Kidney (tissue), 22 donors: ENCODE measurements around the gene ICAM3. TPM values are rescaled to one million over a fixed set of nuclear protein-coding genes. Genes with fewer than 3 reads are reported as not detected.
A peak's percentile ranks its signal among the peaks of the same experiment; 100 is the strongest.
"Not testable (repeated sequence)": the region's sequence is repeated elsewhere in the genome, so short reads cannot be mapped to it uniquely, and the experiment has no call there.

Experiments
- DNase-seq, 5 donors: peaks; one replicate each; pipeline ENCODE4 v3.0.0-alpha.2; 2013 to 2020
- FAIRE-seq: peaks from 2 replicates; lab custom pipeline; 2012; peaks lifted over from hg19 to GRCh38; lab: Jason Lieb, UNC
- H3K27ac ChIP-seq, 2 donors: one replicate each; pipeline ENCODE4 v1.7.0; 2013; ENCODE audit warnings: low read depth in 2 of 2, low read length in 2 of 2, inconsistent platforms in 1 of 2
- H3K27me3 ChIP-seq: one replicate; pipeline ENCODE4 v1.7.1; 2013; ENCODE audit warnings: low read length, inconsistent platforms; ENCODE audit not compliant: control insufficient read depth, insufficient read depth
- H3K36me3 ChIP-seq, 3 donors: one replicate each; pipeline versions ENCODE4 v1.7.0 to v1.7.1; 2013; ENCODE audit warnings: low read length in 3 of 3, control low read depth in 1 of 3, inconsistent platforms in 1 of 3; ENCODE audit not compliant: insufficient read depth in 3 of 3, control insufficient read depth in 2 of 3
- H3K4me1 ChIP-seq, 3 donors: one replicate each; pipeline versions ENCODE4 v1.7.0 to v1.7.1; 2013; ENCODE audit warnings: low read length in 3 of 3, inconsistent platforms in 1 of 3, low read depth in 1 of 3; ENCODE audit not compliant: control insufficient read depth in 2 of 3, insufficient read depth in 2 of 3
- H3K4me3 ChIP-seq, 3 donors: one replicate each; pipeline versions ENCODE4 v1.7.0 to v1.8.1; 2013; ENCODE audit warnings: low read length in 3 of 3, control low read depth in 1 of 3, inconsistent platforms in 1 of 3
- H3K9ac ChIP-seq, 3 donors: one replicate each; pipeline versions ENCODE4 v1.7.0 to v1.7.1; 2013; ENCODE audit warnings: low read length in 3 of 3, control low read depth in 1 of 3, inconsistent platforms in 1 of 3
- H3K9me3 ChIP-seq, 3 donors: one replicate each; pipeline versions ENCODE4 v1.7.0 to v1.7.1; 2013; ENCODE audit warnings: low read length in 3 of 3, control low read depth in 1 of 3, inconsistent platforms in 1 of 3; ENCODE audit not compliant: control insufficient read depth in 2 of 3, insufficient read depth in 1 of 3
- intact Hi-C: fragments of 100-400 bp; cut with DNase I; formaldehyde crosslinking; loops from one replicate; pipeline ENCODE4 v1.11.1; 2022
- long read RNA-seq, 10 donors: library from polyadenylated mRNA in 1 of 10; unstranded in 1 of 10; transcript quantifications; one replicate each; pipeline ENCODE4 v2.0.0 and lab custom pipeline, GENCODE V29; 2021 to 2026
- polyA plus RNA-seq: library from polyadenylated mRNA; stranded (reverse); fragments of 350-450 nt; fragmentation: Illumina TruSeq; extraction: RNeasy Lipid Tissue Mini Kit (QIAGEN cat#74804); gene quantifications from one replicate; pipeline ENCODE4 v1.2.3, GENCODE V29; 2014; ENCODE audit warnings: low read depth, low replicate concordance; ENCODE audit not compliant: insufficient read depth
- total RNA-seq: library from RNA; stranded (reverse); fragmentation: NEBNext Ultra II Directional; extraction: Animal tissue kit (Norgen Biotek cat#: 25700); gene quantifications from one replicate; pipeline ENCODE4 v1.2.1, GENCODE V29; 2021
- TF ChIP-seq, protein P1 (sequence below): IDR thresholded peaks from 3 replicates; pipeline ENCODE4 v1.5.1; 2012; ENCODE audit warnings: mild to moderate bottlenecking, moderate library complexity, borderline replicate concordance; ENCODE audit not compliant: insufficient read depth; ENCODE audit errors: extremely low read depth
- donor health status: control.
- donor health status: control.
- donor health status: control.
- donor health status: control.
- donor health status: control.
- donor health status: DM: yes; HTN: yes; CAD: no.
- donor health status: Normal renal cell carcinoma (clear cell type).

Gene ICAM3, protein sequence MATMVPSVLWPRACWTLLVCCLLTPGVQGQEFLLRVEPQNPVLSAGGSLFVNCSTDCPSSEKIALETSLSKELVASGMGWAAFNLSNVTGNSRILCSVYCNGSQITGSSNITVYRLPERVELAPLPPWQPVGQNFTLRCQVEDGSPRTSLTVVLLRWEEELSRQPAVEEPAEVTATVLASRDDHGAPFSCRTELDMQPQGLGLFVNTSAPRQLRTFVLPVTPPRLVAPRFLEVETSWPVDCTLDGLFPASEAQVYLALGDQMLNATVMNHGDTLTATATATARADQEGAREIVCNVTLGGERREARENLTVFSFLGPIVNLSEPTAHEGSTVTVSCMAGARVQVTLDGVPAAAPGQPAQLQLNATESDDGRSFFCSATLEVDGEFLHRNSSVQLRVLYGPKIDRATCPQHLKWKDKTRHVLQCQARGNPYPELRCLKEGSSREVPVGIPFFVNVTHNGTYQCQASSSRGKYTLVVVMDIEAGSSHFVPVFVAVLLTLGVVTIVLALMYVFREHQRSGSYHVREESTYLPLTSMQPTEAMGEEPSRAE
- total RNA-seq (17.4 TPM), polyA plus RNA-seq (21.8 TPM)
- long read RNA-seq, donor 1 = 0 reads
- long read RNA-seq, donor 2, partial matches to known transcripts = 0 of 1 reads
- long read RNA-seq, donor 2, other reads (novel, unspliced or antisense) = 0 of 1 reads
- long read RNA-seq, donor 3, partial matches to known transcripts = 0 of 1 reads
- long read RNA-seq, donor 3, other reads (novel, unspliced or antisense) = 0 of 1 reads
- long read RNA-seq, donor 4, partial matches to known transcripts = 5 of 5 reads
- long read RNA-seq, donor 4, other reads (novel, unspliced or antisense) = 0 of 5 reads
- long read RNA-seq, donor 5 = 0 reads
- long read RNA-seq, donor 6 = 0 reads
- long read RNA-seq, donor 7, transcript ICAM3-201 (7 exons, 1,934 nt) = major isoform, 5 of 13 reads
- long read RNA-seq, donor 7, partial matches to known transcripts = 5 of 13 reads
- long read RNA-seq, donor 7, other reads (novel, unspliced or antisense) = 3 of 13 reads
- long read RNA-seq, donor 8 = 0 reads
- long read RNA-seq, donor 9 = 0 reads
- long read RNA-seq, donor 10 = 0 reads

DNA sequence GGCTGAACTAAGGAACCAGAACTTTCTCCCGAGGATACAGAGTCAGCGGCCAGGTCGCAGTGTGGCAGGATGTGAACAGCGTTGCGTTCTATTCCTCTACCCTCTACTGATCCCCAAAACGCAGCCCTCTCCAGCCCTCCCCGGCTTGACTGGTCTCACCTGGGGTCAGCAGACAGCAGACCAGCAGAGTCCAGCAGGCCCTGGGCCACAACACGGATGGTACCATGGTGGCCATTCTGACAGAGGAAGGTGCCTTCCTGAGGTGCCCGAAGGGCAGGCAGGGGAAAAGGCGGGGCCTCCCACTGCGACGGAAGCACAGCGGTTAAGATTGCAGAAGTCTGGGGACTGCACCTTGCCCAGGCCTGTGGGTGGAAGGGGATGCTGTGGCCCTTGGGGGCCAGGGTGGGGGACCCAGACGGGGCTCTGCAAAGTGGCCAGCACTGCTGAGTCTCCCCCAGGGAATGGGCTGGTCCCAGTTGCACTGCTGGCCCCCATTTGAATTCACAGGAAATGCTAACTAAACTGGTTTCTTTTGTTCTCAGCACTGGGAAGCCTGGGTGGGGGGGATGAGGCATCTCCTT lies at the start of gene ICAM3:
ICAM3 (minus strand) TSS at position 245 of the 581 bp plus-strand sequence; CDS start at position 235, 10 bp downstream.
- intact Hi-C loops = no loop called here
- no peak for DNase-seq
- Histone ChIP-seq H3K9me3 (no peaks in the 10 kb centered on the region), H3K36me3 (no peaks in the 10 kb centered on the region), H3K9ac (no peak within 1 kb of the TSS), H3K27ac (no peak within 1 kb of the TSS), H3K4me3 (peak within 1 kb of the TSS in 1 of 3 donors; percentile 23), H3K27me3 (no peaks in the 10 kb centered on the region), H3K4me1 (peaks cover 0 to 2% (median 0%) of the 10 kb centered on the region in 3 donors)
- TF ChIP-seq, protein P1, sequence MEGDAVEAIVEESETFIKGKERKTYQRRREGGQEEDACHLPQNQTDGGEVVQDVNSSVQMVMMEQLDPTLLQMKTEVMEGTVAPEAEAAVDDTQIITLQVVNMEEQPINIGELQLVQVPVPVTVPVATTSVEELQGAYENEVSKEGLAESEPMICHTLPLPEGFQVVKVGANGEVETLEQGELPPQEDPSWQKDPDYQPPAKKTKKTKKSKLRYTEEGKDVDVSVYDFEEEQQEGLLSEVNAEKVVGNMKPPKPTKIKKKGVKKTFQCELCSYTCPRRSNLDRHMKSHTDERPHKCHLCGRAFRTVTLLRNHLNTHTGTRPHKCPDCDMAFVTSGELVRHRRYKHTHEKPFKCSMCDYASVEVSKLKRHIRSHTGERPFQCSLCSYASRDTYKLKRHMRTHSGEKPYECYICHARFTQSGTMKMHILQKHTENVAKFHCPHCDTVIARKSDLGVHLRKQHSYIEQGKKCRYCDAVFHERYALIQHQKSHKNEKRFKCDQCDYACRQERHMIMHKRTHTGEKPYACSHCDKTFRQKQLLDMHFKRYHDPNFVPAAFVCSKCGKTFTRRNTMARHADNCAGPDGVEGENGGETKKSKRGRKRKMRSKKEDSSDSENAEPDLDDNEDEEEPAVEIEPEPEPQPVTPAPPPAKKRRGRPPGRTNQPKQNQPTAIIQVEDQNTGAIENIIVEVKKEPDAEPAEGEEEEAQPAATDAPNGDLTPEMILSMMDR = no peak
- no peak for FAIRE-seq

- no peaks in the 10 kb centered on the region for H3K4me1 ChIP-seq
- intact Hi-C loops = no loop called here
- DNase-seq (peak; percentile 89 to 93 (median 91)), FAIRE-seq (peak; percentile 35)
- no peaks in the 10 kb centered on the region for H3K9me3 ChIP-seq
- H3K4me3 ChIP-seq = no peak overlapping the region
- no peak overlapping the region for H3K27ac ChIP-seq
- TF ChIP-seq, protein P1 = peak; percentile 92
- no peaks in the 10 kb centered on the region for H3K27me3 ChIP-seq
- no peak overlapping the region for H3K9ac ChIP-seq
- peaks cover 0 to 6% (median 4%) of the 10 kb centered on the region in 3 donors for H3K36me3 ChIP-seq
Measured at GRCh38 chr19:10388957-10389356, 49.5 kb upstream of the ICAM3 start.

- peaks cover 1 to 8% (median 3%) of the 10 kb centered on the region in 3 donors for H3K4me1 ChIP-seq
- TF ChIP-seq, protein P1 = no peak
- no peak for DNase-seq
- H3K27ac ChIP-seq = no peak overlapping the region
- intact Hi-C loops = no loop called here
- no peak overlapping the region for H3K4me3 ChIP-seq
- no peaks in the 10 kb centered on the region for H3K36me3 ChIP-seq
- H3K9ac ChIP-seq = no peak overlapping the region
- no peak for FAIRE-seq
- no peaks in the 10 kb centered on the region for H3K9me3 ChIP-seq
- no peaks in the 10 kb centered on the region for H3K27me3 ChIP-seq
Measured at GRCh38 chr19:10384580-10384979, 45.2 kb upstream of the ICAM3 start.

GRCh38 chr19:10383223-10383499 lies 43.7 kb upstream of the ICAM3 start:
- H3K9ac ChIP-seq, H3K4me3 ChIP-seq, FAIRE-seq, DNase-seq, H3K9me3 ChIP-seq, H3K27ac ChIP-seq, intact Hi-C loops, H3K4me1 ChIP-seq, H3K27me3 ChIP-seq, H3K36me3 ChIP-seq: not testable (repeated sequence)
